ENCODE data around the gene ZBTB2.

- TF ChIP-seq EZH2 (IDR thresholded peaks at IDR 0.05; ENCODE audit: borderline replicate concordance, low read length) (no peak), CTCF (IDR thresholded peaks at IDR 0.05; ENCODE audit: low read length) (no peak)
Measured at GRCh38 chr6:151400473-151400872, 9.1 kb upstream of the ZBTB2 start.

All from OCI-LY1 (cell line).